Vagina (tissue), 2 donors: ENCODE data around the gene PTGDS.

ENCODE experiments used
- POLR2A ChIP-seq, 2 donors: fragments of 450-650 bp; IDR thresholded peaks; one replicate each; pipeline ENCODE4 v1.6.1; 2017; ENCODE audit warnings: antibody characterized with exemption in 2 of 2, mild to moderate bottlenecking in 2 of 2, moderate library complexity in 2 of 2
- TF ChIP-seq, protein P1 (sequence below), 3 experiments: fragments of 450-650 bp in 2 of 3; fragments of 200-600 bp in 1 of 3; sonication (generic) in 1 of 3; IDR thresholded peaks; one replicate each; pipeline ENCODE4 v1.5.1; 2017 to 2019; ENCODE audit warnings: antibody characterized with exemption in 3 of 3, mild to moderate bottlenecking in 2 of 3, moderate library complexity in 2 of 3

DNA sequence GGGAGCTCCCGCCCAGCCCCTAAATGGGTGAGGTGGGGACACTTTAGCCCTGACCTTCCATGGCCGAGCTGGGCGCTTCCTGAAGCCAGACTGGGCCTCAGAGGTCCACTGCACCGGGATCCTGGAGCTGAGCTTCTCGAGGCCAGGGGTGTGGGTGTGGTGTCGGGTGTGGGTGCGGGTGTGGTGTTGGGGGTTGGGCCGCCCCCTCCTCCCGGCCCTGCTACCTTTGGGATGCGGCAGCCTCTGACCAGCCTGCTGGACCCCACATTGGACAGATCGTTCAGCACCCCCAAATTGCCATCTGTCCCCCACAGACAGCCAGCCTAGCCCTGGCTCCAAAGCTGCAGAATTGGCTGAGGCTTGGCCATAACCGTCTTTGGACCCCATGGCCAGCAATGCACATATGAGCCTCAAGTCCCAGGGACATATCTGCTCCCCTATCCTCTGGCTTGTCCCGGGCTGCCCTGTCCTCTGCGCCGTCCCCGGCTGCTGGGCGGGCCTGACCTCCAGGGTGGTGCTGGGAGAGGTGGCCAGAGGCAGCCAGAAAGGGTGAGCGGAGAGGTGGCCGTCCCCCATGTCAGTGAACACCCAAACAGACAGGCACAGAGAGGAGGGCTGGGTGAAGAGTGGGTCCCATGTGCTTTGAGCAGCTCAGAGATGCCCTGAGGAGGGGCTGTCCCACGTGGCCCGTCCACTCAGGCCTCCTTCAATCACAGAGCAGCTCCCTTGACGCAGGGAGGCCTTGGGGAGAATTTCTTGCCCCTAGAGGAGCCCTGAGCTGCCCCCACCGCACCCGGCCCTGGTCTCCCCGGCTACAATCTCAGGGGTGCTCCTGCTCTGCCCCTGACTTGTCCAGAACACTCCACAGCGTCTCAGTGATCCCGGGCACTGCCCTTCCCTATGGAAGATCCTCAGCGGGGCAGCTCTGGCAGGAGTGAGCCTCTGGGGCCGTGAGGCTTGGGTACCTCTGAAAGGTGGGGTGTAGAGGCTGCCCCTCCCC, 3.4 kb upstream of the PTGDS start:
- TF ChIP-seq, protein P1, sequence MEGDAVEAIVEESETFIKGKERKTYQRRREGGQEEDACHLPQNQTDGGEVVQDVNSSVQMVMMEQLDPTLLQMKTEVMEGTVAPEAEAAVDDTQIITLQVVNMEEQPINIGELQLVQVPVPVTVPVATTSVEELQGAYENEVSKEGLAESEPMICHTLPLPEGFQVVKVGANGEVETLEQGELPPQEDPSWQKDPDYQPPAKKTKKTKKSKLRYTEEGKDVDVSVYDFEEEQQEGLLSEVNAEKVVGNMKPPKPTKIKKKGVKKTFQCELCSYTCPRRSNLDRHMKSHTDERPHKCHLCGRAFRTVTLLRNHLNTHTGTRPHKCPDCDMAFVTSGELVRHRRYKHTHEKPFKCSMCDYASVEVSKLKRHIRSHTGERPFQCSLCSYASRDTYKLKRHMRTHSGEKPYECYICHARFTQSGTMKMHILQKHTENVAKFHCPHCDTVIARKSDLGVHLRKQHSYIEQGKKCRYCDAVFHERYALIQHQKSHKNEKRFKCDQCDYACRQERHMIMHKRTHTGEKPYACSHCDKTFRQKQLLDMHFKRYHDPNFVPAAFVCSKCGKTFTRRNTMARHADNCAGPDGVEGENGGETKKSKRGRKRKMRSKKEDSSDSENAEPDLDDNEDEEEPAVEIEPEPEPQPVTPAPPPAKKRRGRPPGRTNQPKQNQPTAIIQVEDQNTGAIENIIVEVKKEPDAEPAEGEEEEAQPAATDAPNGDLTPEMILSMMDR (IDR thresholded peaks at IDR 0.05), result no peak
- no peak for TF ChIP-seq POLR2A (IDR thresholded peaks at IDR 0.05)
